A673 (cell line): ENCODE data around the gene MVD.
"Not testable (repeated sequence)": the region's sequence is repeated elsewhere in the genome, so short reads cannot be mapped to it uniquely, and the experiment has no call there.

ENCODE experiments used
- EZH2 ChIP-seq: fragments of 200-600 bp; sonication (generic); IDR thresholded peaks from 2 replicates; pipeline ENCODE4 v1.6.1; 2017; ENCODE audit warnings: borderline replicate concordance, low read depth, mild to moderate bottlenecking, mixed read lengths, antibody characterized with exemption, low read length; ENCODE audit not compliant: poor library complexity, severe bottlenecking
- TF ChIP-seq, protein P1 (sequence below): fragments of 300-800, 200-600 bp; sonication (generic); conservative IDR thresholded peaks from 2 replicates; pipeline ENCODE4 v1.5.1; 2017; ENCODE audit warnings: low read depth, mild to moderate bottlenecking, antibody characterized with exemption, low read length, moderate library complexity, mixed read lengths

DNA sequence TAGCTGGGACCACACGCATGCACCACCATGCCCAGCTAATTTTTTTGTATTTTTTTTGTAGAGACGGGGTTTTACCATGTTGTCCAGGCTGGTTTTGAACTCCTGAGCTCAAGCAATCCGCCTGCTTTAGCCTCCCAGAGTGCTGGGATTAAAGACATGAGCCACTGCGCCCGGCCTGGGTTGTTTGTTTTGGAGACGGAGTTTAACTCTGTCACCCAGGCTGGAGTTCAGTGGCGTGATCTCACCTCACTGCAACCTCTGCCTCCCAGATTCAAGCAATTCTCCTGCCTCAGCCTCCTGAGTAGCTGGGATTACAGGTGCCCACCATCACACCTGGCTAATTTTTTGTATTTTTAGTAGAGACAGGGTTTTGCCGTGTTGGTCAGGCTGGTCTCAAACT lies 53.5 kb downstream of the MVD start:
- TF ChIP-seq, protein P1, sequence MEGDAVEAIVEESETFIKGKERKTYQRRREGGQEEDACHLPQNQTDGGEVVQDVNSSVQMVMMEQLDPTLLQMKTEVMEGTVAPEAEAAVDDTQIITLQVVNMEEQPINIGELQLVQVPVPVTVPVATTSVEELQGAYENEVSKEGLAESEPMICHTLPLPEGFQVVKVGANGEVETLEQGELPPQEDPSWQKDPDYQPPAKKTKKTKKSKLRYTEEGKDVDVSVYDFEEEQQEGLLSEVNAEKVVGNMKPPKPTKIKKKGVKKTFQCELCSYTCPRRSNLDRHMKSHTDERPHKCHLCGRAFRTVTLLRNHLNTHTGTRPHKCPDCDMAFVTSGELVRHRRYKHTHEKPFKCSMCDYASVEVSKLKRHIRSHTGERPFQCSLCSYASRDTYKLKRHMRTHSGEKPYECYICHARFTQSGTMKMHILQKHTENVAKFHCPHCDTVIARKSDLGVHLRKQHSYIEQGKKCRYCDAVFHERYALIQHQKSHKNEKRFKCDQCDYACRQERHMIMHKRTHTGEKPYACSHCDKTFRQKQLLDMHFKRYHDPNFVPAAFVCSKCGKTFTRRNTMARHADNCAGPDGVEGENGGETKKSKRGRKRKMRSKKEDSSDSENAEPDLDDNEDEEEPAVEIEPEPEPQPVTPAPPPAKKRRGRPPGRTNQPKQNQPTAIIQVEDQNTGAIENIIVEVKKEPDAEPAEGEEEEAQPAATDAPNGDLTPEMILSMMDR: not testable (repeated sequence)
- TF ChIP-seq EZH2: not testable (repeated sequence)
